H1 (cell line): ENCODE measurements around the gene RB1. TPM values are rescaled to one million over a fixed set of nuclear protein-coding genes. Genes with fewer than 3 reads are reported as not detected.

Experiments used
- CTCF ChIA-PET: fragments of 300-600 bp; sonication (Branson Sonifier 250); formaldehyde crosslinking; loops from one replicate; lab custom pipeline; 2021; ENCODE audit not compliant: partially characterized antibody; lab: Charles Lee
- POLR2A ChIA-PET: fragments of 300-600 bp; sonication (Branson Sonifier 250); formaldehyde crosslinking; loops from one replicate; lab custom pipeline; 2021; ENCODE audit warnings: inconsistent platforms; ENCODE audit not compliant: partially characterized antibody; lab: Charles Lee
- DNase-seq, 2 experiments: peaks; one replicate each; pipeline versions ENCODE4 v3.0.0 to v3.0.0-alpha.2; 2010 to 2022; ENCODE audit warnings: low spot score in 2 of 2, low read depth in 1 of 2, mixed read lengths in 1 of 2
- FAIRE-seq: peaks from 2 replicates; lab custom pipeline; 2011; peaks lifted over from hg19 to GRCh38; lab: Jason Lieb, UNC
- H2AFZ ChIP-seq: 2 replicates; pipeline ENCODE4 v1.8.1; 2012; ENCODE audit warnings: low read length, inconsistent platforms
- H2AK5ac ChIP-seq: 2 replicates; pipeline ENCODE4 v1.6.1; 2013; ENCODE audit warnings: low read depth, low read length
- H2BK120ac ChIP-seq: replicated peaks from 2 replicates; pipeline ENCODE3; 2013; ENCODE audit warnings: low read depth, low read length, inconsistent platforms
- H2BK12ac ChIP-seq: 2 replicates; pipeline ENCODE4 v1.6.1; 2013; ENCODE audit warnings: low read depth, low read length
- H2BK15ac ChIP-seq: 2 replicates; pipeline ENCODE4 v1.6.1; 2013; ENCODE audit warnings: low read length
- H2BK20ac ChIP-seq: 2 replicates; pipeline ENCODE4 v1.6.1; 2013; ENCODE audit warnings: low read length
- H2BK5ac ChIP-seq: 2 replicates; pipeline ENCODE4 v1.6.1; 2013; ENCODE audit warnings: low read depth, low read length
- H3K14ac ChIP-seq: 2 replicates; pipeline ENCODE4 v1.6.1; 2013; ENCODE audit warnings: inconsistent platforms; ENCODE audit not compliant: insufficient read length
- H3K18ac ChIP-seq: 2 replicates; pipeline ENCODE4 v1.6.1; 2013; ENCODE audit warnings: low read length; ENCODE audit errors: extremely low read depth
- H3K23ac ChIP-seq: 2 replicates; pipeline ENCODE4 v1.6.1; 2013; ENCODE audit warnings: inconsistent platforms; ENCODE audit not compliant: insufficient read length
- H3K23me2 ChIP-seq: 2 replicates; pipeline ENCODE4 v1.6.1; 2013; ENCODE audit warnings: low read depth, low read length
- H3K27ac ChIP-seq: 2 replicates; pipeline ENCODE4 v1.6.1; 2011; ENCODE audit warnings: low read depth, low read length, inconsistent platforms
- H3K27me3 ChIP-seq, 4 experiments: replicated peaks in 1 of 4; 1 replicate in 1 of 4; 2 replicates in 3 of 4; pipeline versions ENCODE4 v1.6.1 to v1.8.1; 2011 to 2013; ENCODE audit warnings: low read length in 3 of 4, mild to moderate bottlenecking in 3 of 4, inconsistent platforms in 2 of 4, mixed read lengths in 2 of 4, moderate library complexity in 1 of 4; ENCODE audit not compliant: control insufficient read depth in 3 of 4, insufficient read depth in 3 of 4; ENCODE audit errors: extremely low read depth in 1 of 4
- H3K36me3 ChIP-seq, 4 experiments: 2 replicates each; pipeline versions ENCODE4 v1.6.1 to v1.8.1; 2011 to 2013; ENCODE audit warnings: mild to moderate bottlenecking in 4 of 4, low read length in 3 of 4, moderate library complexity in 2 of 4, control low read depth in 1 of 4, inconsistent platforms in 1 of 4; ENCODE audit not compliant: insufficient read depth in 4 of 4, control insufficient read depth in 2 of 4
- H3K4ac ChIP-seq: replicated peaks from 2 replicates; pipeline ENCODE3; 2013; ENCODE audit warnings: low read length, low read depth, mixed read lengths, inconsistent platforms; ENCODE audit not compliant: insufficient read length
- H3K4me1 ChIP-seq, 4 experiments: replicated peaks in 1 of 4; 1 replicate in 1 of 4; 2 replicates in 3 of 4; pipeline versions ENCODE4 v1.6.1 to v1.8.1; 2011 to 2013; ENCODE audit warnings: low read length in 3 of 4, inconsistent platforms in 2 of 4, mixed read lengths in 1 of 4; ENCODE audit not compliant: insufficient read depth in 4 of 4, control insufficient read depth in 3 of 4
- H3K4me2 ChIP-seq, 2 experiments: 2 replicates each; pipeline versions ENCODE4 v1.6.1 to v1.8.1; 2011 to 2013; ENCODE audit warnings: low read depth in 2 of 2, low read length in 2 of 2, control low read depth in 1 of 2, inconsistent platforms in 1 of 2, mild to moderate bottlenecking in 1 of 2; ENCODE audit not compliant: insufficient read depth in 1 of 2
- H3K4me3 ChIP-seq, 4 experiments: fragments of 200-600, 300-600 bp in 1 of 4; sonication (generic), shearing (Covaris generic), sonication (Bioruptor Twin) in 1 of 4; 2 replicates each; pipeline versions ENCODE4 v1.5.1 to v1.8.1; 2011 to 2016; ENCODE audit warnings: low read length in 4 of 4, low read depth in 3 of 4, control low read depth in 2 of 4, inconsistent platforms in 2 of 4, mild to moderate bottlenecking in 2 of 4, mixed read lengths in 1 of 4, moderate library complexity in 1 of 4; ENCODE audit not compliant: insufficient read depth in 2 of 4; ENCODE audit errors: extremely low read depth in 1 of 4
- H3K56ac ChIP-seq: replicated peaks from 2 replicates; pipeline ENCODE3; 2013; ENCODE audit warnings: low read depth, mild to moderate bottlenecking, mixed read lengths, low read length, inconsistent platforms; ENCODE audit not compliant: insufficient read length
- H3K79me1 ChIP-seq: 2 replicates; pipeline ENCODE4 v1.6.1; 2013; ENCODE audit warnings: low read depth, low read length, control low read depth
- H3K79me2 ChIP-seq, 2 experiments: 2 replicates each; pipeline versions ENCODE4 v1.6.1 to v1.8.1; 2012 to 2013; ENCODE audit warnings: low read length in 2 of 2, mild to moderate bottlenecking in 2 of 2, inconsistent platforms in 1 of 2; ENCODE audit not compliant: insufficient read depth in 2 of 2, control insufficient read depth in 1 of 2
- H3K9ac ChIP-seq, 4 experiments: replicated peaks in 1 of 4; 1 replicate in 1 of 4; 2 replicates in 3 of 4; pipeline versions ENCODE4 v1.6.1 to v1.8.1; 2011 to 2013; ENCODE audit warnings: low read depth in 3 of 4, low read length in 3 of 4, control low read depth in 2 of 4, mild to moderate bottlenecking in 2 of 4, moderate library complexity in 2 of 4, inconsistent platforms in 1 of 4; ENCODE audit errors: extremely low read depth in 1 of 4
- H3K9me3 ChIP-seq, 2 experiments: 2 replicates each; pipeline versions ENCODE4 v1.6.1 to v1.8.1; 2012 to 2013; ENCODE audit warnings: mild to moderate bottlenecking in 2 of 2, moderate library complexity in 2 of 2, control low read depth in 1 of 2, inconsistent platforms in 1 of 2, low read depth in 1 of 2, low read length in 1 of 2, mixed read lengths in 1 of 2; ENCODE audit not compliant: insufficient read depth in 2 of 2
- H4K20me1 ChIP-seq, 2 experiments: replicated peaks in 1 of 2; 2 replicates each; pipeline versions ENCODE3 to v1.8.1; 2011 to 2013; ENCODE audit warnings: inconsistent platforms in 2 of 2, low read length in 2 of 2, mild to moderate bottlenecking in 1 of 2; ENCODE audit not compliant: insufficient read depth in 2 of 2, control insufficient read depth in 1 of 2
- H4K5ac ChIP-seq: 2 replicates; pipeline ENCODE4 v1.6.1; 2013; ENCODE audit warnings: low read length, low read depth, mixed read lengths, inconsistent platforms; ENCODE audit not compliant: insufficient read length
- H4K8ac ChIP-seq: 2 replicates; pipeline ENCODE4 v1.8.0; 2013; ENCODE audit warnings: mild to moderate bottlenecking, moderate library complexity, low read length, inconsistent platforms; ENCODE audit not compliant: insufficient read depth; ENCODE audit errors: extremely low read depth
- H4K91ac ChIP-seq: replicated peaks from 2 replicates; pipeline ENCODE3; 2013; ENCODE audit warnings: low read length, mixed read lengths, inconsistent platforms; ENCODE audit not compliant: insufficient read length
- BACH1 ChIP-seq: IDR thresholded peaks from 2 replicates; pipeline ENCODE4 v1.6.1; 2012; ENCODE audit warnings: low read length, improper control_type of control experiment
- CBX8 ChIP-seq: fragments of 300-800, 300-1000 bp; sonication (generic); IDR thresholded peaks from 2 replicates; pipeline ENCODE4 v1.7.1; 2016; ENCODE audit warnings: low read depth, low read length, borderline replicate concordance
- CHD2 ChIP-seq: IDR thresholded peaks from 2 replicates; pipeline ENCODE4 v1.6.1; 2012; ENCODE audit warnings: low read length, improper control_type of control experiment
- CTBP2 ChIP-seq: IDR thresholded peaks from 2 replicates; pipeline ENCODE4 v1.7.0; 2011; ENCODE audit warnings: borderline replicate concordance, mild to moderate bottlenecking, moderate library complexity, mixed read lengths, low read length; ENCODE audit not compliant: insufficient read depth, insufficient read length
- GABPA ChIP-seq: IDR thresholded peaks from 2 replicates; pipeline ENCODE4 v1.6.1; 2011; ENCODE audit warnings: mild to moderate bottlenecking, low read length, moderate library complexity, borderline replicate concordance; ENCODE audit not compliant: insufficient read depth
- GTF2F1 ChIP-seq: IDR thresholded peaks from 2 replicates; pipeline ENCODE4 v1.6.1; 2012; ENCODE audit warnings: low read depth, low read length, improper control_type of control experiment, borderline replicate concordance
- HDAC6 ChIP-seq: IDR thresholded peaks from one replicate; pipeline ENCODE4 v1.7.1; 2012; ENCODE audit warnings: low read depth, mild to moderate bottlenecking, inconsistent platforms, low read length, moderate library complexity
- JUND ChIP-seq: IDR thresholded peaks from 2 replicates; pipeline ENCODE4 v1.6.1; 2011; ENCODE audit warnings: mild to moderate bottlenecking, improper control_type of control experiment, low read length
- KDM1A ChIP-seq: fragments of 200-600, 300-600 bp; sonication (generic); IDR thresholded peaks from 2 replicates; pipeline ENCODE4 v1.7.1; 2016; ENCODE audit warnings: mild to moderate bottlenecking, low read length, borderline replicate concordance
- MAFK ChIP-seq: IDR thresholded peaks from 2 replicates; pipeline ENCODE4 v1.6.1; 2012; ENCODE audit warnings: low read depth, mild to moderate bottlenecking, improper control_type of control experiment, low read length
- POLR2A ChIP-seq, 2 experiments: IDR thresholded peaks; 1 replicate in 1 of 2; 2 replicates in 1 of 2; pipeline ENCODE4 v1.6.1; 2011; ENCODE audit warnings: low read depth in 2 of 2, low read length in 2 of 2, mild to moderate bottlenecking in 2 of 2; ENCODE audit errors: control extremely low read depth in 1 of 2
- RXRA ChIP-seq: IDR thresholded peaks from 2 replicates; pipeline ENCODE4 v1.6.1; 2011; ENCODE audit warnings: low read depth, mild to moderate bottlenecking, low read length, moderate library complexity; ENCODE audit not compliant: insufficient read depth
- YY1 ChIP-seq: IDR thresholded peaks from 2 replicates; pipeline ENCODE4 v1.6.1; 2011; ENCODE audit warnings: low read depth, mild to moderate bottlenecking, low read length
- WGBS, 2 experiments: shearing (Covaris generic) in 1 of 2; methylation state at CpG; one replicate each; pipeline versions ENCODE4 v1.1.6 to v1.1.7; 2013 to 2015; ENCODE audit warnings: low lambda C conversion rate in 2 of 2, mixed read lengths in 2 of 2, inconsistent platforms in 1 of 2, low coverage in 1 of 2, missing lambda C conversion rate in 1 of 2; ENCODE audit not compliant: insufficient replicate concordance in 2 of 2, insufficient coverage in 1 of 2, insufficient read length in 1 of 2; ENCODE audit errors: extremely low coverage in 1 of 2, missing lambda C conversion rate in 1 of 2; 5-methylcytosine and 5-hydroxymethylcytosine counted together
- polyA plus RNA-seq, 7 experiments: library from polyadenylated mRNA; depleted of rRNA in 3 of 7; stranded (reverse) in 5 of 7; unstranded in 2 of 7; fragments of >200 nt in 5 of 7; fragments of 200-250 nt in 2 of 7; gene quantifications; 1 replicate in 5 of 7; 2 replicates in 1 of 7; 4 replicates in 1 of 7; pipeline versions ENCODE4 v1.2.1 to v1.2.3, GENCODE V29; 2011 to 2013; ENCODE audit warnings: missing spikeins in 2 of 7, mixed read lengths in 2 of 7
- total RNA-seq: library from RNA; stranded (reverse); fragmentation: NEBNext Ultra II Directional; extraction: Animal tissue kit (Norgen Biotek cat#: 25700); gene quantifications from 2 replicates; pipeline ENCODE4 v1.2.1, GENCODE V29; 2021
- TF ChIP-seq, protein P1 (sequence below): IDR thresholded peaks from 2 replicates; pipeline ENCODE4 v1.6.1; 2012; ENCODE audit warnings: inconsistent platforms

Gene RB1
- total and polyA plus RNA-seq, 2 of the 8 experiments (the other 6 are each of a cell fraction or from before 2014, with no cell fraction given), result 4.1 to 17.5 TPM

DNA sequence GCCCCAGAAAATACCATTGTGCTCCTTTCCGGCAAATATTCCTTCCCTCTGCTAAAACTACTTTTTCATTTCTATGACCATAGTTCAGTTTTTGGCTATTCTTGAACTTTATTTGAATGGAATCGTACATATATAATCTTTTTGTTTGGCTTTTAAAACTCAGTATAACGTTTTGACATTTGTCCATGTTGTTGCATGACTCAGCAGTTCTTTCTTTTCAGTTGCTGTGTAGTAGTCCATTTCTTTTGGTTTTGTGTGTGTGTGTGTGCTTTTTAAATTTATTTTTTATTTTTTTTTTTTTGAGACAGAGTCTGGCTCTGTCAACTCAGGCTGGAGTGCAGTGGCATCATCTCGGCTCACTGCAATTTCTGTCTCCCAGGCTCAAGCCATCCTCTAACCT, 35.5 kb upstream of the RB1 start:
- 89% methylated on average over 4 of the region's 4 CpGs; no CpG with 5 or more reads in 1 of the 2 experiments for WGBS, 2 experiments
- FAIRE-seq, result no peak

More for the DNA sequence above, 35.5 kb upstream of the RB1 start:
- Histone ChIP-seq H3K9me3 (no peaks in the 10 kb centered on the region), H4K91ac (no peak overlapping the region), H2BK20ac (no peak overlapping the region), H3K4me3 (no peak overlapping the region), H2BK5ac (no peak overlapping the region), H3K9ac (no peak overlapping the region), H2BK120ac (no peak overlapping the region), H3K79me1 (no peaks in the 10 kb centered on the region), H3K27me3 (no peaks in the 10 kb centered on the region), H2BK12ac (no peak overlapping the region), H3K4me1 (peaks cover 0 to 2% (median 0%) of the 10 kb centered on the region in 4 experiments; a peak in 2 of 7 replicates), H3K4ac (no peak overlapping the region), H3K56ac (no peak overlapping the region), H3K18ac (no peak overlapping the region), H4K20me1 (no peaks in the 10 kb centered on the region), H3K23me2 (no peaks in the 10 kb centered on the region), H3K36me3 (peaks cover 0 to 7% (median 0%) of the 10 kb centered on the region in 4 experiments; a peak in 2 of 8 replicates), H3K27ac (no peak overlapping the region), H2BK15ac (no peak overlapping the region), H4K5ac (no peak overlapping the region), H2AK5ac (no peak overlapping the region), H3K4me2 (no peak overlapping the region), H3K79me2 (no peaks in the 10 kb centered on the region), H2AFZ (no peak overlapping the region), H3K14ac (no peak overlapping the region), H3K23ac (no peak overlapping the region), H4K8ac (no peak overlapping the region)
- ChIA-PET CTCF (no interaction called here), POLR2A (no interaction called here)
- TF ChIP-seq GTF2F1 (no peak), GABPA (no peak), BACH1 (peak; percentile 71; the same call in 1 of the 2 replicates), YY1 (no peak), CTBP2 (no peak), KDM1A (no peak), HDAC6 (no peak), JUND (no peak), RXRA (no peak), MAFK (peak; percentile 46; the same call in 1 of the 2 replicates), CBX8 (no peak), POLR2A (IDR thresholded peaks at IDR 0.05; ENCODE audit: control extremely low read depth in 1 of 2, low read depth in 2 of 2, low read length in 2 of 2) (no peak), CHD2 (no peak)
- TF ChIP-seq, protein P1, sequence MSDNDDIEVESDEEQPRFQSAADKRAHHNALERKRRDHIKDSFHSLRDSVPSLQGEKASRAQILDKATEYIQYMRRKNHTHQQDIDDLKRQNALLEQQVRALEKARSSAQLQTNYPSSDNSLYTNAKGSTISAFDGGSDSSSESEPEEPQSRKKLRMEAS, result no peak
- no peak for DNase-seq
